Thyroid gland (tissue), 4 donors: Measurements from ENCODE around the gene SPZ1. TPM values are rescaled to one million over a fixed set of nuclear protein-coding genes. Genes with fewer than 3 reads are reported as not detected.

Experiments
- DNase-seq, 2 donors: peaks; one replicate each; pipeline ENCODE4 v3.0.0-alpha.2; 2019
- H3K27ac ChIP-seq, 3 donors: fragments of 200-600 bp; sonication (generic); 1 replicate in 2 of 3; 2 replicates in 1 of 3; pipeline ENCODE4 v1.5.1; 2016 to 2019; ENCODE audit warnings: mild to moderate bottlenecking in 1 of 3, moderate library complexity in 1 of 3
- H3K27me3 ChIP-seq: fragments of 200-600 bp; sonication (generic); one replicate; pipeline ENCODE4 v1.5.1; 2019
- H3K36me3 ChIP-seq, 2 donors: fragments of 200-600 bp; sonication (generic); one replicate each; pipeline ENCODE4 v1.5.1; 2016 to 2019
- H3K4me1 ChIP-seq, 2 donors: fragments of 200-600 bp; sonication (generic); one replicate each; pipeline ENCODE4 v1.5.1; 2017 to 2019
- H3K4me3 ChIP-seq, 3 donors: fragments of 200-600 bp; sonication (generic); replicated peaks in 1 of 3; 1 replicate in 2 of 3; 2 replicates in 1 of 3; pipeline ENCODE4 v1.5.1; 2016; ENCODE audit warnings: mild to moderate bottlenecking in 1 of 3
- H3K9me3 ChIP-seq: fragments of 200-600 bp; sonication (generic); one replicate; pipeline ENCODE4 v1.5.1; 2017
- CTCF ChIP-seq, 6 experiments: fragments of 200-600 bp in 3 of 6; fragments of 450-650 bp in 3 of 6; sonication (generic) in 3 of 6; IDR thresholded peaks; one replicate each; pipeline ENCODE4 v1.5.1; 2016 to 2019; ENCODE audit warnings: antibody characterized with exemption in 6 of 6, mild to moderate bottlenecking in 2 of 6, inconsistent platforms in 1 of 6, moderate library complexity in 1 of 6
- POLR2A ChIP-seq, 2 donors: fragments of 450-650 bp; IDR thresholded peaks; one replicate each; pipeline ENCODE4 v1.6.1; 2017; ENCODE audit warnings: antibody characterized with exemption in 2 of 2, mild to moderate bottlenecking in 2 of 2, moderate library complexity in 1 of 2
- WGBS, 2 donors: methylation state at CpG; one replicate each; pipeline ENCODE4 v1.1.5; 2017; 5-methylcytosine and 5-hydroxymethylcytosine counted together
- intact Hi-C: fragments of 100-400 bp; cut with DNase I; formaldehyde crosslinking; loops from one replicate; pipeline ENCODE4 v1.15.1; 2023
- total RNA-seq, 4 donors: library from RNA; depleted of rRNA; stranded (reverse); fragments of >200 nt; gene quantifications; one replicate each; pipeline ENCODE4 v1.2.3, GENCODE V29; 2016

The SPZ1 gene
- total RNA-seq, 4 donors from 2014 or later = not detected

GRCh38 chr5:80324912-80325311 is 5.1 kb downstream of the SPZ1 start:
- Histone ChIP-seq H3K36me3 (no peaks in the 10 kb centered on the region), H3K9me3 (no peaks in the 10 kb centered on the region), H3K4me1 (no peaks in the 10 kb centered on the region), H3K27ac (no peak overlapping the region), H3K4me3 (no peak overlapping the region), H3K27me3 (no peaks in the 10 kb centered on the region)
- intact Hi-C loops = no loop called here
- TF ChIP-seq CTCF (IDR thresholded peaks at IDR 0.05) (no peak), POLR2A (IDR thresholded peaks at IDR 0.05) (no peak)
- DNase-seq = no peak
- 88 to 92% methylated on average over 1 of the region's 1 CpG for WGBS, 2 donors

GRCh38 chr5:80326468-80326867 is 6.7 kb downstream of the SPZ1 start:
- intact Hi-C loops = no loop called here
- Histone ChIP-seq H3K27ac (no peak overlapping the region), H3K9me3 (no peaks in the 10 kb centered on the region), H3K4me3 (no peak overlapping the region), H3K4me1 (no peaks in the 10 kb centered on the region), H3K27me3 (no peaks in the 10 kb centered on the region), H3K36me3 (no peaks in the 10 kb centered on the region)
- 47 to 100% methylated on average over 1 of the region's 1 CpG for WGBS, 2 donors
- DNase-seq = no peak
- TF ChIP-seq CTCF (IDR thresholded peaks at IDR 0.05) (no peak), POLR2A (IDR thresholded peaks at IDR 0.05) (no peak)

- DNase-seq = no peak
- TF ChIP-seq CTCF (IDR thresholded peaks at IDR 0.05) (no peak), POLR2A (IDR thresholded peaks at IDR 0.05) (no peak)
- Histone ChIP-seq H3K4me3 (no peak overlapping the region), H3K4me1 (no peaks in the 10 kb centered on the region), H3K27me3 (no peaks in the 10 kb centered on the region), H3K36me3 (no peaks in the 10 kb centered on the region), H3K9me3 (no peaks in the 10 kb centered on the region), H3K27ac (no peak overlapping the region)
- 67 to 71% methylated on average over 7 of the region's 7 CpGs for WGBS, 2 donors
- intact Hi-C loops = no loop called here
Measured at GRCh38 chr5:80337379-80337778, 17.6 kb downstream of the SPZ1 start.

- H3K27ac ChIP-seq = no peak overlapping the region
- no peak for TF ChIP-seq CTCF (IDR thresholded peaks at IDR 0.05)
- no peak for TF ChIP-seq POLR2A (IDR thresholded peaks at IDR 0.05)
- H3K9me3 ChIP-seq = no peaks in the 10 kb centered on the region
- no peak overlapping the region for H3K4me3 ChIP-seq
- no peak for DNase-seq
- no peaks in the 10 kb centered on the region for H3K27me3 ChIP-seq
- H3K4me1 ChIP-seq = no peaks in the 10 kb centered on the region
- intact Hi-C loops = no loop called here
- no peaks in the 10 kb centered on the region for H3K36me3 ChIP-seq
- 82 to 90% methylated on average over 7 of the region's 7 CpGs for WGBS, 2 donors
Measured at GRCh38 chr5:80339116-80339515, 19.3 kb downstream of the SPZ1 start.

GRCh38 chr5:80341016-80341775 is 21.4 kb downstream of the SPZ1 start:
- Histone ChIP-seq H3K27ac (no peak overlapping the region), H3K4me1 (no peaks in the 10 kb centered on the region), H3K4me3 (no peak overlapping the region), H3K27me3 (no peaks in the 10 kb centered on the region), H3K36me3 (no peaks in the 10 kb centered on the region), H3K9me3 (no peaks in the 10 kb centered on the region)
- no peak for DNase-seq
- TF ChIP-seq POLR2A (IDR thresholded peaks at IDR 0.05) (no peak), CTCF (IDR thresholded peaks at IDR 0.05) (no peak)
- intact Hi-C loops = no loop called here
- 78 to 82% methylated on average over 4 of the region's 4 CpGs for WGBS, 2 donors
